HCT116 (cell line): ENCODE measurements around the gene CDH23. TPM values are rescaled to one million over a fixed set of nuclear protein-coding genes. Genes with fewer than 3 reads are reported as not detected.

ENCODE experiments used
- ATAC-seq: fragments of 200-7000 bp; cut with Tn5 transposase; 2 replicates; pipeline ENCODE4 v1.9.1; 2020; ENCODE audit warnings: mild to moderate bottlenecking, moderate library complexity
- BruUV-seq: library from RNA; stranded (reverse); fragments of 400-500 nt; replicated peaks from 2 replicates; lab custom pipeline; 2021; lab: Mats Ljungman, UMichigan
- CTCF ChIA-PET: fragments of 300-600 bp; sonication (Branson Sonifier 250); formaldehyde crosslinking; loops from one replicate; lab custom pipeline; 2021; ENCODE audit warnings: antibody characterized with exemption; lab: Charles Lee
- POLR2A ChIA-PET: fragments of 300-600, 350-600 bp; sonication (Branson Sonifier 250); formaldehyde crosslinking; loops from one replicate; lab custom pipeline; 2021; ENCODE audit warnings: antibody characterized with exemption; lab: Charles Lee
- RAD21 ChIA-PET, 2 experiments: fragments of 300-600 bp; sonication (Branson Sonifier 250); formaldehyde crosslinking; loops; one replicate each; lab custom pipeline; 2023; ENCODE audit warnings: low total read pairs in 2 of 2; ENCODE audit not compliant: uncharacterized antibody in 2 of 2, unreplicated experiment in 2 of 2, low non-redundant PET in 1 of 2; lab: Charles Lee
- DNase-seq: peaks from one replicate; pipeline ENCODE4 v3.0.0-alpha.2; 2010; ENCODE audit warnings: low read depth, low spot score
- H2AFZ ChIP-seq: fragments of 200-600 bp; shearing (Covaris generic), sonication (generic); 2 replicates; pipeline ENCODE4 v1.6.1; 2017; ENCODE audit warnings: low read depth, mixed run types, mixed read lengths, antibody characterized with exemption, low read length; ENCODE audit not compliant: poor library complexity, severe bottlenecking
- H3K27ac ChIP-seq: 2 replicates; pipeline ENCODE4 v1.5.1; 2012; ENCODE audit warnings: low read depth, low read length
- H3K27me3 ChIP-seq: fragments of 200-600 bp; sonication (generic); 2 replicates; pipeline ENCODE4 v1.6.1; 2016; ENCODE audit warnings: mixed run types, low read length, mixed read lengths; ENCODE audit not compliant: insufficient read depth
- H3K36me3 ChIP-seq, 2 experiments: fragments of 200-500 bp in 1 of 2; fragments of 200-600 bp in 1 of 2; sonication (Bioruptor generic) in 1 of 2; sonication (generic) in 1 of 2; 2 replicates each; pipeline versions ENCODE4 v1.5.1 to v1.6.1; 2014 to 2016; ENCODE audit warnings: low read length in 2 of 2, inconsistent platforms in 1 of 2, mixed read lengths in 1 of 2, mixed run types in 1 of 2; ENCODE audit not compliant: insufficient read depth in 2 of 2, control insufficient read depth in 1 of 2
- H3K4me1 ChIP-seq, 2 experiments: fragments of 200-600 bp in 1 of 2; sonication (generic) in 1 of 2; 2 replicates each; pipeline versions ENCODE4 v1.5.1 to v1.6.1; 2012 to 2017; ENCODE audit warnings: low read length in 2 of 2, inconsistent platforms in 1 of 2, mild to moderate bottlenecking in 1 of 2, mixed read lengths in 1 of 2, mixed run types in 1 of 2, moderate library complexity in 1 of 2; ENCODE audit not compliant: insufficient read depth in 2 of 2, control insufficient read depth in 1 of 2
- H3K4me2 ChIP-seq: fragments of 200-600 bp; sonication (generic); 2 replicates; pipeline ENCODE4 v1.6.1; 2017; ENCODE audit warnings: mixed run types, low read length, mixed read lengths
- H3K4me3 ChIP-seq, 2 experiments: fragments of 200-600 bp in 1 of 2; sonication (generic) in 1 of 2; replicated peaks in 1 of 2; 2 replicates each; pipeline ENCODE4 v1.5.1; 2011 to 2016; ENCODE audit warnings: low read length in 2 of 2, control low read depth in 1 of 2, low read depth in 1 of 2, mild to moderate bottlenecking in 1 of 2, mixed read lengths in 1 of 2, mixed run types in 1 of 2
- H3K79me2 ChIP-seq: fragments of 200-600 bp; sonication (generic); 2 replicates; pipeline ENCODE4 v1.6.1; 2017; ENCODE audit warnings: mild to moderate bottlenecking, mixed run types, low read length, moderate library complexity, mixed read lengths; ENCODE audit not compliant: insufficient read depth
- H3K9ac ChIP-seq: fragments of 200-600 bp; sonication (generic); 2 replicates; pipeline ENCODE4 v1.6.1; 2016; ENCODE audit warnings: low read length, mixed read lengths
- H3K9me2 ChIP-seq: fragments of 200-600 bp; sonication (generic), shearing (Covaris generic); 2 replicates; pipeline ENCODE4 v1.6.1; 2017; ENCODE audit warnings: mixed run types, mild to moderate bottlenecking, moderate library complexity; ENCODE audit not compliant: insufficient read depth
- H3K9me3 ChIP-seq, 2 experiments: fragments of 200-500 bp in 1 of 2; fragments of 200-600 bp in 1 of 2; sonication (Bioruptor generic) in 1 of 2; sonication (generic) in 1 of 2; 2 replicates each; pipeline ENCODE4 v1.6.1; 2014 to 2017; ENCODE audit warnings: low read length in 2 of 2, mixed read lengths in 2 of 2, inconsistent platforms in 1 of 2, low read depth in 1 of 2, mild to moderate bottlenecking in 1 of 2, mixed run types in 1 of 2, moderate library complexity in 1 of 2; ENCODE audit not compliant: control insufficient read depth in 1 of 2, insufficient read depth in 1 of 2
- H4K20me1 ChIP-seq: fragments of 200-600 bp; sonication (generic), shearing (Covaris generic); 2 replicates; pipeline ENCODE4 v1.6.1; 2017; ENCODE audit warnings: mixed run types, mild to moderate bottlenecking, moderate library complexity; ENCODE audit not compliant: insufficient read depth
- CTCF ChIP-seq, 3 experiments: fragments of 200-600 bp in 1 of 3; sonication (generic) in 1 of 3; IDR thresholded peaks in 2 of 3; conservative IDR thresholded peaks in 1 of 3; 2 replicates each; pipeline ENCODE4 v1.5.1; 2012 to 2017; ENCODE audit warnings: low read depth in 2 of 3, low read length in 2 of 3, antibody characterized with exemption in 1 of 3, borderline replicate concordance in 1 of 3, control low read depth in 1 of 3, mild to moderate bottlenecking in 1 of 3, mixed read lengths in 1 of 3, mixed run types in 1 of 3, moderate library complexity in 1 of 3; ENCODE audit not compliant: insufficient read depth in 1 of 3
- EGR1 ChIP-seq: IDR thresholded peaks from 2 replicates; pipeline ENCODE4 v1.6.1; 2012; ENCODE audit warnings: low read depth
- ELF1 ChIP-seq: IDR thresholded peaks from 2 replicates; pipeline ENCODE4 v1.6.1; 2012; ENCODE audit warnings: low read depth, borderline replicate concordance
- EZH2 ChIP-seq: fragments of 200-600 bp; sonication (generic); IDR thresholded peaks from 2 replicates; pipeline ENCODE4 v1.6.1; 2017; ENCODE audit warnings: antibody characterized with exemption, mixed run types
- EZH2phosphoT487 ChIP-seq: fragments of 200-600 bp; IDR thresholded peaks from 2 replicates; pipeline ENCODE4 v1.6.1; 2018; ENCODE audit warnings: antibody characterized with exemption, borderline replicate concordance
- JUND ChIP-seq: IDR thresholded peaks from 2 replicates; pipeline ENCODE4 v1.6.1; 2012
- POLR2A ChIP-seq: IDR thresholded peaks from 2 replicates; pipeline ENCODE4 v1.7.0; 2011; ENCODE audit warnings: borderline replicate concordance; ENCODE audit not compliant: insufficient read depth, insufficient read length; ENCODE audit errors: extremely low read depth
- REST ChIP-seq: IDR thresholded peaks from 2 replicates; pipeline ENCODE4 v1.6.1; 2012; ENCODE audit warnings: low read depth
- SP1 ChIP-seq: IDR thresholded peaks from 2 replicates; pipeline ENCODE4 v1.6.1; 2012; ENCODE audit warnings: low read depth
- SRF ChIP-seq: IDR thresholded peaks from 2 replicates; pipeline ENCODE4 v1.6.1; 2012; ENCODE audit warnings: low read depth
- TCF7L2 ChIP-seq: IDR thresholded peaks from 2 replicates; pipeline ENCODE4 v1.7.0; 2011; ENCODE audit warnings: borderline replicate concordance, inconsistent platforms; ENCODE audit not compliant: insufficient read depth, insufficient read length; ENCODE audit errors: extremely low read depth
- YY1 ChIP-seq: IDR thresholded peaks from 2 replicates; pipeline ENCODE4 v1.6.1; 2011; ENCODE audit warnings: low read length, low read depth, moderate library complexity, mild to moderate bottlenecking; ENCODE audit not compliant: insufficient replicate concordance; ENCODE audit errors: extremely low read depth
- ZBTB33 ChIP-seq: IDR thresholded peaks from 2 replicates; pipeline ENCODE4 v1.6.1; 2011; ENCODE audit warnings: mild to moderate bottlenecking, low read length, moderate library complexity; ENCODE audit not compliant: insufficient replicate concordance; ENCODE audit errors: extremely low read depth
- ZFX ChIP-seq: fragments of 450-650 bp; IDR thresholded peaks from 2 replicates; pipeline ENCODE4 v1.6.1; 2017
- intact Hi-C: fragments of 100-400 bp; cut with micrococcal nuclease; formaldehyde crosslinking; loops from 2 replicates; pipeline ENCODE4 v1.10.0; 2022
- total RNA-seq: library from RNA; stranded (reverse); gene quantifications from one replicate; pipeline ENCODE4 v1.2.1, GENCODE V29; 2021; ENCODE audit not compliant: unreplicated experiment
- TF ChIP-seq, protein P1 (sequence below): IDR thresholded peaks from 2 replicates; pipeline ENCODE4 v1.6.1; 2012

Gene CDH23
- total RNA-seq, 1 experiment from 2014 or later: not detected

DNA sequence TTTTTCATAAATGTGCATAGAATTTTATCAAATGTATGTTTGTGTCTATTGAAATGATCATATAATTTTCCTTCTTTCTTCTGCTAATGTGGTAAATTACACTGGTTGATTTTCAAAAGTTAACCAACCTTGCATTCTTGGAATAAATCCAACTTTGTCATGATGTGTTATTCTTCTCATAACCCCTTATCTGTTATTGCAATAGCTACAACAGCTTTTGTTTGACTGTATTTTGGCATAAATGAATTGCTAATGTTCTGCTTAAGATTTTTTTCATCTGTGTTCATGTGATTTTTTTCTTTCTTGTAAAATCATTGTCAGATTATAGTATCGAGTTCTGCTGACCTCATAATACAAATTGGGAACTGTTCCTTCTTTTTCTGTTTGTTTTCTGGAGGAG, 17.6 kb downstream of the CDH23 start:
- intact Hi-C loops: no loop called here
- no peak for DNase-seq
- POLR2A ChIA-PET: no interaction called here

More for the DNA sequence above, 17.6 kb downstream of the CDH23 start:
- no peaks in the 10 kb centered on the region for H3K27me3 ChIP-seq
- ChIA-PET CTCF (interaction anchor here (0.7 to 1.4 kb wide), 2 partner anchors 30 to 117 kb away, joined by 3 read pairs; no protein-coding TSS in a partner anchor), RAD21 (no interaction called here)
- no peak overlapping the region for H3K9ac ChIP-seq
- TF ChIP-seq ZFX (no peak), EZH2phosphoT487 (no peak), EGR1 (no peak), ELF1 (no peak), CTCF (IDR thresholded peaks at IDR 0.05 in 2 of 3, conservative IDR thresholded peaks at IDR 0.05 in 1 of 3; ENCODE audit: borderline replicate concordance in 1 of 3, insufficient read depth in 1 of 3, low read depth in 2 of 3, low read length in 2 of 3) (no peak), JUND (no peak), SP1 (no peak), YY1 (no peak), EZH2 (no peak), ZBTB33 (no peak), POLR2A (no peak), SRF (no peak), REST (no peak), TCF7L2 (no peak)
- TF ChIP-seq, protein P1, sequence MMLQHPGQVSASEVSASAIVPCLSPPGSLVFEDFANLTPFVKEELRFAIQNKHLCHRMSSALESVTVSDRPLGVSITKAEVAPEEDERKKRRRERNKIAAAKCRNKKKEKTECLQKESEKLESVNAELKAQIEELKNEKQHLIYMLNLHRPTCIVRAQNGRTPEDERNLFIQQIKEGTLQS: no peak
- no peak overlapping the region for H3K4me3 ChIP-seq
- H4K20me1 ChIP-seq: no peaks in the 10 kb centered on the region
- H3K27ac ChIP-seq: no peak overlapping the region
- H2AFZ ChIP-seq: no peak overlapping the region
- no peaks in the 10 kb centered on the region for H3K4me1 ChIP-seq
- no peak for ATAC-seq
- no peaks in the 10 kb centered on the region for H3K79me2 ChIP-seq
- H3K4me2 ChIP-seq: no peak overlapping the region
- no peaks in the 10 kb centered on the region for H3K36me3 ChIP-seq
- BruUV-seq: no TSS peak
- no peaks in the 10 kb centered on the region for H3K9me2 ChIP-seq
- no peaks in the 10 kb centered on the region; a peak in 1 of 4 replicates for H3K9me3 ChIP-seq
